Motor neuron (in vitro differentiated cells): ENCODE results near the gene MEFV. TPM values are rescaled to one million over a fixed set of nuclear protein-coding genes. Genes with fewer than 3 reads are reported as not detected.

Source experiments
- ATAC-seq, 8 experiments: fragments of 200-7000 bp; cut with Tn5 transposase; replicated peaks in 6 of 8; 2 replicates each; pipeline ENCODE4 v1.8.0; 2021; ENCODE audit warnings: mild to moderate bottlenecking in 8 of 8, moderate library complexity in 8 of 8
- H3K27ac ChIP-seq, 2 donors: fragments of 250-450 bp; sonication (Bioruptor Pico); 2 replicates each; pipeline ENCODE4 v1.9.0; 2021; ENCODE audit warnings: antibody characterized with exemption in 2 of 2, mild to moderate bottlenecking in 2 of 2, moderate library complexity in 1 of 2
- H3K4me1 ChIP-seq, 2 donors: fragments of 250-450 bp; sonication (Bioruptor Pico); replicated peaks in 1 of 2; 2 replicates each; pipeline ENCODE4 v1.6.1; 2021; ENCODE audit warnings: antibody characterized with exemption in 2 of 2, mild to moderate bottlenecking in 2 of 2, moderate library complexity in 1 of 2
- H3K4me3 ChIP-seq, 5 donors: fragments of 250-450 bp; sonication (Bioruptor Pico); 2 replicates each; pipeline ENCODE4 v1.9.0; 2021; ENCODE audit warnings: antibody characterized with exemption in 5 of 5, mild to moderate bottlenecking in 5 of 5, moderate library complexity in 4 of 5
- WGBS, 10 experiments: fragments of 450-650 bp; shearing (Covaris generic); methylation state at CpG; one replicate each; pipeline ENCODE4 v1.0.0; 2022; 5-methylcytosine and 5-hydroxymethylcytosine counted together
- in situ Hi-C, 9 experiments: fragments of 400-800 bp; cut with MboI; loops; one replicate each; pipeline ENCODE4 v1.15.0; 2021; ENCODE audit warnings: low sequenced_read_pairs in 9 of 9, low pct_unique_long_range_greater_than_20kb in 2 of 9; ENCODE audit not compliant: unreplicated experiment in 9 of 9
- total RNA-seq, 8 experiments: library from RNA; unstranded; fragments of 300-600 nt; gene quantifications; 2 replicates each; pipeline versions ENCODE4 v1.2.3 to v1.2.4, GENCODE V29; 2022

Gene MEFV, protein sequence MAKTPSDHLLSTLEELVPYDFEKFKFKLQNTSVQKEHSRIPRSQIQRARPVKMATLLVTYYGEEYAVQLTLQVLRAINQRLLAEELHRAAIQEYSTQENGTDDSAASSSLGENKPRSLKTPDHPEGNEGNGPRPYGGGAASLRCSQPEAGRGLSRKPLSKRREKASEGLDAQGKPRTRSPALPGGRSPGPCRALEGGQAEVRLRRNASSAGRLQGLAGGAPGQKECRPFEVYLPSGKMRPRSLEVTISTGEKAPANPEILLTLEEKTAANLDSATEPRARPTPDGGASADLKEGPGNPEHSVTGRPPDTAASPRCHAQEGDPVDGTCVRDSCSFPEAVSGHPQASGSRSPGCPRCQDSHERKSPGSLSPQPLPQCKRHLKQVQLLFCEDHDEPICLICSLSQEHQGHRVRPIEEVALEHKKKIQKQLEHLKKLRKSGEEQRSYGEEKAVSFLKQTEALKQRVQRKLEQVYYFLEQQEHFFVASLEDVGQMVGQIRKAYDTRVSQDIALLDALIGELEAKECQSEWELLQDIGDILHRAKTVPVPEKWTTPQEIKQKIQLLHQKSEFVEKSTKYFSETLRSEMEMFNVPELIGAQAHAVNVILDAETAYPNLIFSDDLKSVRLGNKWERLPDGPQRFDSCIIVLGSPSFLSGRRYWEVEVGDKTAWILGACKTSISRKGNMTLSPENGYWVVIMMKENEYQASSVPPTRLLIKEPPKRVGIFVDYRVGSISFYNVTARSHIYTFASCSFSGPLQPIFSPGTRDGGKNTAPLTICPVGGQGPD
- under 1 TPM in 6 of 8 experiments, not detected in 2; 0.05 to 0.47 (median 0.19) TPM for total RNA-seq

DNA sequence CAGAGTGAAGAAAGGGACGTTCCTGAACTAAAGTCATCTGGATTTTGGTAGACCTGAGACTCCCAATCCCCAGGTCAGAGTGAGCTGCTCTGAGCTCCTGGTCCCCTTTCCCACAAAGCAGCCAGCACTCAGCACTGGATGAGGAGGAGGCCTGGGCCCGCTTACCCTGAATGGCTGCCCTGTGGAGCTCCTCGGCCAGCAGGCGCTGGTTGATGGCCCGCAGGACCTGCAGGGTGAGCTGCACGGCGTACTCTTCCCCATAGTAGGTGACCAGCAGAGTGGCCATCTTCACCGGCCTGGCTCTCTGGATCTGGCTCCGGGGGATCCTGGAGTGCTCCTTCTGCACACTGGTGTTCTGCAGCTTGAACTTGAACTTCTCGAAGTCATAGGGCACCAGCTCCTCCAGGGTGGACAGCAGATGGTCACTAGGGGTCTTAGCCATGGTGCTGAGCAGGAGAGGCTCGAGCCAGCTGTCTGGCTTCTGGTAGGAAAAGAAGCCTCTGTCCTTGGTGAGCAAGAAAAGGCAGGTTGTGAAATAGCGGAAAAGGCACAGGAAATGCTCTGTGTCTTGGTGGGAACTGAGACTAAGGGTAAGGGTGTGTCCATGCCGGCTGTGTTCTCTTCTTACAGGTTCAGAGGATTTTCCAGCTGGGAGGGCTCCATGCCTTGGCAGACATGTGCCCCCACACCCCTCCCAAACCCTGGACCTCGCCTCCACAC lies at the start of gene MEFV:
Gene MEFV (minus strand): TSS at position 488 of the 720 bp plus-strand sequence. CDS start 46 bp downstream, at position 442.
- WGBS, 10 experiments: 0 to 100% (median 60%) methylated on average over 1 to 9 of the region's 14 CpGs; no CpG with 5 or more reads in 2 of the 10 experiments
- Histone ChIP-seq H3K4me1 (no peaks in the 10 kb centered on the region), H3K27ac (no peak within 1 kb of the TSS), H3K4me3 (no peak within 1 kb of the TSS)
- no peak for ATAC-seq
- in situ Hi-C loops: no loop called here

DNA sequence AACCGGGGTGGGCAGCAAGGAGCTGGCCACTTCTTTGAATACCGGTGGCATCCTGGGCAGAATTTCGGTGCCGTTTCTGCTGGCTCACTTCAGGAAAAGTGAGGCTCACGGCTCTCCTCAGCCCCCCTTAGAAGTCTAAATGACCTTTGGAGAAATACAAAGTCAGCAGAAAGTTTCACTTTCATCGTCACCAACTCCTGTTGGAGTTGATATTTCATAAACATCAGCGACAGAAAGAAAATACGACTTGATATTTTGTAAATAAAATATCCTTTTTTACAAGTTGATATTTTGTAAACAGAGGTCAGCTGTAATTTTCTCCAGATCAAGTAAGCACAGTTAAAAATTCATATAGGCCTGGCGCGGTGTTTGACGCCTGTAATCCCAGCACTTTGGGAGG lies 49.6 kb upstream of the MEFV start:
- peak overlapping the region; percentile 63 to 97 (median 83) for H3K4me3 ChIP-seq
- H3K4me1 ChIP-seq: peaks cover 3 to 8% of the 10 kb centered on the region in 2 donors
- peak overlapping the region; percentile 94 to 98 for H3K27ac ChIP-seq
- no peak for ATAC-seq
- in situ Hi-C loops: no loop called here
- WGBS, 10 experiments: 33 to 93% (median 78%) methylated on average over 2 to 11 of the region's 11 CpGs; no CpG with 5 or more reads in 1 of the 10 experiments

DNA sequence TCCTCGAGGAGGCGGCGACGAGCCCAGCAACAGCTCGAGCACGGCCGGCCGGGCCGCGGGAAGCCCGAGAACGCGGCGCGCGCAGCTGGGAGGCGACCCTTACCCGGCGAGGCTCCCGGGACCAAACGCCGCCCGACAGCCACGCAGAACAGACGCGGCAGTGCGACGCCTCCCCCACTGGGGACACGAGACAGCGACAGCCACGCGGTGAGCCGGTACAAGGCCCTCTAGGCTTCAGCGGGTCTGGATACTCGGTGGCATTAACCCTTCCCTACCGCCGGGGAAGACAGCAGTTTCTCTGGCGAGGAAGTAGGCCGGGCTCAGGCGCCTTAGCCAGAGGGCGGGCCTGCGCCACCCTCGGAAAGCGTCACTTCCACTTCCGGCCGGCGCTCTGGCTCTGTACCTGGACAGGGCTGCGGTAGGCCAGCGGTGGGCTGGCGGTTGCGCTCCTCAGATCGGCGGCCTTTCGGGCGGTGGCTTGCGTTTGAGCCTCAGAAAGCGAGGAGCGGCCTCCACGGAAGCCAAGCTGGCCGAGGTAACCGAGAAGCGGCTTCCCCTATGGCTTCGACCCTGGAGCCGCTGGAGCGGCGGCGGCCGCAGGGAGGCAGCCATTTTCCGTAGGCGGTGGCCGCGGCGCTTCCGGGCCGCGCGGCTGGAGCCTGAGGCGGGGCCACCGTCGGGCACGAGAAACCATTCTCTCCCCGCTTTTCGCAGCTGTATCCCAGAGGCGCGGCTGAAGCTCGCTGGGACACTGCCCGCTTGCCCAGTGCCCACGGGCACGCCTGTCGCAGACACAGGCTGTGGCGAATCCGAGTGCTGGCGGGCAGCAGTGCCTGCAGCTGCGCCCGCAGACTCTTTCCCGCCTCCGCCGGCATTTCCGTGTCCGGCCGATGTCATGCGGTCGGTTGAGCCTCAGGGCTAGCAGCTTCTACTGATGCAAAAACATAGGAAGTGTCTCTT lies 49.0 kb upstream of the MEFV start, which contains the start of the genes TIGD7 and ZNF75A:
Gene TIGD7 (minus strand): TSS at position 322 of the 960 bp plus-strand sequence. CDS start 4,816 bp downstream, outside the sequence.
Gene ZNF75A (plus strand): TSS at position 389 of the 960 bp plus-strand sequence. CDS start 2,932 bp downstream, outside the sequence.
- in situ Hi-C loops: no loop called here
- WGBS, 10 experiments: 0 to 7% (median 2%) methylated on average over 4 to 15 of the region's 103 CpGs; no CpG with 5 or more reads in 5 of the 10 experiments
- peak; percentile 96 to 99 (median 98) for ATAC-seq
- peak within 1 kb of the TSS; percentile 94 to 98 for H3K27ac ChIP-seq
- peak within 1 kb of the TSS; percentile 63 to 97 (median 83) for H3K4me3 ChIP-seq
- peaks cover 3 to 8% of the 10 kb centered on the region in 2 donors for H3K4me1 ChIP-seq

- no peak for ATAC-seq
- peak overlapping the region in 1 of 2 donors; percentile 98 for H3K27ac ChIP-seq
- in situ Hi-C loops: no loop called here
- H3K4me3 ChIP-seq: peak overlapping the region; percentile 63 to 97 (median 83)
- peaks cover 3 to 8% of the 10 kb centered on the region in 2 donors for H3K4me1 ChIP-seq
- WGBS, 10 experiments: 57 to 100% (median 79%) methylated on average over 2 to 4 of the region's 4 CpGs; no CpG with 5 or more reads in 2 of the 10 experiments
Measured at GRCh38 chr16:3304370-3304769, 47.9 kb upstream of the MEFV start.

- Histone ChIP-seq H3K4me3 (no peak overlapping the region), H3K27ac (no peak overlapping the region), H3K4me1 (no peaks in the 10 kb centered on the region)
- in situ Hi-C loops: no loop called here
- WGBS, 10 experiments: 40 to 100% (median 97%) methylated on average over 1 to 10 of the region's 13 CpGs; no CpG with 5 or more reads in 4 of the 10 experiments
- no peak for ATAC-seq
Measured at GRCh38 chr16:3295783-3296182, 39.4 kb upstream of the MEFV start.

- ATAC-seq: no peak
- WGBS, 10 experiments: 100% methylated on average over 17 of the region's 45 CpGs; no CpG with 5 or more reads in 9 of the 10 experiments
- no peak overlapping the region for H3K27ac ChIP-seq
- H3K4me1 ChIP-seq: no peaks in the 10 kb centered on the region
- in situ Hi-C loops: no loop called here
- no peak overlapping the region for H3K4me3 ChIP-seq
Measured at GRCh38 chr16:3295209-3295608, 38.8 kb upstream of the MEFV start.

DNA sequence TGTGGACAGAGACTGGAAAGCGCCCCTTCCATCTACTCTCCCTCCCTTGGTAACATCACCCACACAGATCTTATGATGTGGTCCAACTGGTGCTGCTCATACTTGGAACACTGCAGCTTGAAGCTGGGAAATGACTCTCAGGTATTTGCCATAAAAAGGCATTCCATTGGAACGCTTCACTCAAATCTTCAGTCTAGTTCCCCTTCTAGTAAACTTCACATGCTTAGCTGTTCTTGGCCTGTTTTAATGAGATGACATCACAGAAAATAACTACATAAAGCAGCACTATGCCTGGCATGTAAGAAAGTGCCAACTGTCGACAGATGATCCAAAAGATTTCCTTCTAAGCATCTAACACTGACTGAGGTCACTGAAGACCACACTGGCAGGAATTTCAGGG lies 36.2 kb upstream of the MEFV start:
- H3K27ac ChIP-seq: no peak overlapping the region
- no peak overlapping the region for H3K4me3 ChIP-seq
- in situ Hi-C loops: no loop called here
- WGBS, 10 experiments: 93 to 100% (median 100%) methylated on average over 1 to 3 of the region's 3 CpGs; no CpG with 5 or more reads in 2 of the 10 experiments
- no peaks in the 10 kb centered on the region for H3K4me1 ChIP-seq
- no peak for ATAC-seq

DNA sequence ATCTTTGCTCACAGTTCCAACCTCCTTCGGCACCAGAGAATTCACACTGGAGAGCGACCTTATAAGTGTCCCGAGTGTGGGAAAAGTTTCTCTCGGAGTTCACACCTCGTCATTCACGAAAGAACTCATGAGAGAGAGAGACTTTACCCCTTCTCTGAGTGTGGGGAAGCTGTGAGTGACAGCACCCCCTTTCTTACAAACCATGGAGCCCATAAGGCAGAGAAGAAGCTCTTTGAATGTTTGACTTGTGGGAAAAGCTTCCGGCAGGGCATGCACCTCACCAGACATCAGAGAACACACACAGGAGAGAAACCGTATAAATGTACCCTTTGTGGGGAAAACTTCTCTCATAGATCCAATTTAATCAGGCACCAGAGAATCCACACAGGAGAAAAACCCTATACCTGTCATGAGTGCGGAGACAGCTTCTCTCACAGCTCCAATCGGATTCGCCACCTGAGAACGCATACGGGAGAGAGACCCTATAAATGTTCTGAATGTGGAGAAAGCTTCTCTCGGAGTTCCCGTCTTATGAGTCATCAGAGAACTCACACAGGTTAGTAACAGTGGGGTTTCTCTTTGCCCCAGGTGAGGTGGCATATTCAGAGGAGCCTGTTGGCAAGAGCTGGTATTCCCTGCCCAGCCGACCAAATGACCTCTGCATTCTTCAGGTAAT lies 33.7 kb upstream of the MEFV start:
- no peak for ATAC-seq
- peaks cover under 1 to 3% of the 10 kb centered on the region in 2 donors for H3K4me1 ChIP-seq
- H3K4me3 ChIP-seq: no peak overlapping the region
- whole genome bisulfite sequencing, 10 experiments: 91 to 100% (median 100%) methylated on average over 2 to 11 of the region's 16 CpGs; no CpG with 5 or more reads in 3 of the 10 experiments
- no peak overlapping the region for H3K27ac ChIP-seq
- in situ Hi-C loops: no loop called here

- in situ Hi-C loops: no loop called here
- peak overlapping the region in 4 of 5 donors; percentile 62 to 92 (median 84) for H3K4me3 ChIP-seq
- H3K27ac ChIP-seq: no peak overlapping the region
- no peak for ATAC-seq
- H3K4me1 ChIP-seq: peaks cover 5 to 15% of the 10 kb centered on the region in 2 donors
- 53 to 81% (median 76%) methylated on average over 2 to 4 of the region's 6 CpGs; no CpG with 5 or more reads in 7 of the 10 experiments for WGBS, 10 experiments
Measured at GRCh38 chr16:3285131-3285530, 28.7 kb upstream of the MEFV start.

GRCh38 chr16:3283543-3284447 lies 27.4 kb upstream of the MEFV start:
- in situ Hi-C loops: no loop called here
- Histone ChIP-seq H3K27ac (peak overlapping the region; percentile 97 to 99), H3K4me1 (peaks cover 5 to 15% of the 10 kb centered on the region in 2 donors), H3K4me3 (peak overlapping the region; percentile 61 to 92 (median 82))
- 0 to 70% (median 10%) methylated on average over 1 to 18 of the region's 56 CpGs; no CpG with 5 or more reads in 2 of the 10 experiments for WGBS, 10 experiments
- peak in 3 of 8 experiments; percentile 3 to 9 (median 3) for ATAC-seq
